ENCODE measurements around the gene PLEKHG5. TPM values are rescaled to one million over a fixed set of nuclear protein-coding genes. Genes with fewer than 3 reads are reported as not detected.

Gene PLEKHG5
- 10 to 100 TPM; 16.3 to 25.1 (median 19.6) TPM for polyA plus RNA-seq (ENCODE audit: insufficient read length in 3 of 3)
- long read RNA-seq, donor 1 = 0 reads
- long read RNA-seq, donor 2, full-length matches to known transcripts = 1 of 1 reads
- long read RNA-seq, donor 2, partial matches to known transcripts = 0 of 1 reads
- long read RNA-seq, donor 2, other reads (novel, unspliced or antisense) = 0 of 1 reads
- long read RNA-seq, donor 3, partial matches to known transcripts = 5 of 5 reads
- long read RNA-seq, donor 3, other reads (novel, unspliced or antisense) = 0 of 5 reads
- long read RNA-seq, donor 4 = 0 reads
- long read RNA-seq, donor 5 = 0 reads
- long read RNA-seq, donor 6, partial matches to known transcripts = 10 of 10 reads
- long read RNA-seq, donor 6, other reads (novel, unspliced or antisense) = 0 of 10 reads
- long read RNA-seq, donor 7, partial matches to known transcripts = 6 of 6 reads
- long read RNA-seq, donor 7, other reads (novel, unspliced or antisense) = 0 of 6 reads
- long read RNA-seq, donor 8 = 0 reads
- long read RNA-seq, donor 9, partial matches to known transcripts = 5 of 5 reads
- long read RNA-seq, donor 9, other reads (novel, unspliced or antisense) = 0 of 5 reads
- long read RNA-seq, donor 10 = 0 reads
- long read RNA-seq, donor 11 = 0 reads
- long read RNA-seq, donor 12, partial matches to known transcripts = 0 of 1 reads
- long read RNA-seq, donor 12, other reads (novel, unspliced or antisense) = 0 of 1 reads
- long read RNA-seq, donor 13 = 0 reads
- long read RNA-seq, donor 14 = 0 reads
- long read RNA-seq, donor 15, full-length matches to known transcripts = 1 of 33 reads
- long read RNA-seq, donor 15, partial matches to known transcripts = 32 of 33 reads
- long read RNA-seq, donor 15, other reads (novel, unspliced or antisense) = 0 of 33 reads
- long read RNA-seq, donor 16 = 0 reads

- DNase-seq = no peak
Measured at GRCh38 chr1:6491480-6491962, at the start of gene PLEKHG5. TSS of gene PLEKHG5 (minus strand) at chr1:6491667. CDS start at chr1:6477571, 14,096 bp downstream.

- DNase-seq = no peak
Measured at GRCh38 chr1:6538956-6539355, 47.5 kb upstream of the PLEKHG5 start.

- no peak for DNase-seq
Measured at GRCh38 chr1:6536291-6536690, 44.8 kb upstream of the PLEKHG5 start.

GRCh38 chr1:6535214-6535613, 43.7 kb upstream of the PLEKHG5 start:
- no peak for DNase-seq

- no peak for DNase-seq
Measured at GRCh38 chr1:6534248-6534822, 42.9 kb upstream of the PLEKHG5 start.

- DNase-seq = no peak
Measured at GRCh38 chr1:6531996-6532395, 40.5 kb upstream of the PLEKHG5 start.

- no peak for DNase-seq
Measured at GRCh38 chr1:6530504-6531160, 39.2 kb upstream of the PLEKHG5 start.

GRCh38 chr1:6528492-6528891, 37.0 kb upstream of the PLEKHG5 start:
- no peak for DNase-seq

GRCh38 chr1:6526316-6526715, 34.8 kb upstream of the PLEKHG5 start:
- DNase-seq = no peak

GRCh38 chr1:6523566-6523965, 32.1 kb upstream of the PLEKHG5 start:
- DNase-seq = no peak

GRCh38 chr1:6521536-6521935, 30.1 kb upstream of the PLEKHG5 start:
- DNase-seq = no peak

- DNase-seq = peak; percentile 67
Measured at GRCh38 chr1:6519935-6520671, 28.6 kb upstream of the PLEKHG5 start.

GRCh38 chr1:6519491-6519934, 28.0 kb upstream of the PLEKHG5 start:
- no peak for DNase-seq

- no peak for DNase-seq
Measured at GRCh38 chr1:6517435-6517851, 26.0 kb upstream of the PLEKHG5 start.

- DNase-seq = no peak
Measured at GRCh38 chr1:6515771-6516170, 24.3 kb upstream of the PLEKHG5 start.

GRCh38 chr1:6513320-6513801, 21.9 kb upstream of the PLEKHG5 start:
- no peak for DNase-seq

GRCh38 chr1:6512908-6513280, 21.4 kb upstream of the PLEKHG5 start:
- DNase-seq = no peak

GRCh38 chr1:6512245-6512907, 20.9 kb upstream of the PLEKHG5 start:
- no peak for DNase-seq

- DNase-seq = no peak
Measured at GRCh38 chr1:6511561-6512244, 20.2 kb upstream of the PLEKHG5 start.

- no peak for DNase-seq
Measured at GRCh38 chr1:6511056-6511455, 19.6 kb upstream of the PLEKHG5 start.
